Activated CD4-positive, alpha-beta T cell treated with anti-CD3 and anti-CD28 coated beads, Interleukin-10, Interleukin-2, amounts not matched to agents 100 ng/mL and 50 ng/mL, durations not matched to agents 16 hours and 8 hours (primary cell): Measurements from ENCODE around the gene NFE2.
"Not testable (repeated sequence)": the region's sequence is repeated elsewhere in the genome, so short reads cannot be mapped to it uniquely, and the experiment has no call there.

Experiments
- DNase-seq: peaks from one replicate; pipeline ENCODE4 v3.0.0-alpha.2; 2020

NFE2 gene

DNA sequence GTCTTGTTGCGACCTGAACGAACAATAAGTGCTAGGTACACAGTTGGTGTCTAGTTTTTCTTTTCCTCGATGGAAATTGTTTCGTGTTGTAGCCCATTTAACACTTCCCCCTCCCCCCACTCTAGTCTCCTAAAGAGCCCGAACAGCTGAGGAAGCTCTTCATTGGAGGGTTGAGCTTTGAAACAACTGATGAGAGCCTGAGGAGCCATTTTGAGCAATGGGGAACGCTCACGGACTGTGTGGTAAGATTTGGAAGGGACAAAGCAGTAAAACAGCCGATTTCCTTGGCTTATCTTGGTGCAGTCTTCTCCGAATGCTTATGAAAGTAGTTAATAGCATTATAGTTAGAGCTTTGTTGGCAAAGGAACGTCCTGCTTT lies 19.6 kb downstream of the NFE2 start:
- DNase-seq, result not testable (repeated sequence)

DNA sequence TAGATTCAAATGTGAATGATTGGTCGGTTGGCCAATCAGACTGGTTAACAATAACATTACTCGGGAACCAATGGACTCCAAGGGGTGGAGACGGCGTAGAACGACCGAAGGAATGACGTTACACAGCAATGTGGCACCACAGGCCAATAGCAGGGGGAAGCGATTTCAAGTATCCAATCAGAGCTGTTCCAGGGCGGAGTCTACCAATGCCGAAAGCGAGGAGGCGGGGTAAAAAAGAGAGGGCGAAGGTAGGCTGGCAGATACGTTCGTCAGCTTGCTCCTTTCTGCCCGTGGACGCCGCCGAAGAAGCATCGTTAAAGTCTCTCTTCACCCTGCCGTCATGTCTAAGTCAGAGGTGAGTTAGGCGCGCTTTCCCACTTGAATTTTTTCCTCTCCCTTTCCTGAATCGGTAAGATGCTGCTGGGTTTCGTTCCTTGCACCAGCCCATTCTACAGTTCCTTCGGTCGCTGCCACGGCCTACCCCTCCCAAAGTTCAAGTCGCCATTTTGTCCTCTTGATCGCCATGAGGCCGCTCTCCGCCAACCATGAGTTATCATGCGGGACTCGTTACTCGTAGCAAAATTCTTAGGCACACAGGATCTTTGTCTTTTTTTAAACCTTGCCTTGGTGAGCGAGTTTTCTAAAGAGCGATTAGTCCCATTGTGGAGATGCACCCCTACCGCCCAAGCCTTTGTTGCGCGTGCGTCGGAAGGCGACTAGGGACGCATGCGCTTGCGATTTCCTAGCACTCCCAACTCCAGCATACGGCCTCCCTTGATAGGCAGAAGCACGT lies 20.2 kb downstream of the NFE2 start, which contains the start of gene HNRNPA1:
Gene HNRNPA1, plus strand, starts transcription at position 259 of the 793 bp plus-strand sequence. Its CDS starts 82 bp downstream, at position 341.
- DNase-seq, result peak; percentile 99

DNA sequence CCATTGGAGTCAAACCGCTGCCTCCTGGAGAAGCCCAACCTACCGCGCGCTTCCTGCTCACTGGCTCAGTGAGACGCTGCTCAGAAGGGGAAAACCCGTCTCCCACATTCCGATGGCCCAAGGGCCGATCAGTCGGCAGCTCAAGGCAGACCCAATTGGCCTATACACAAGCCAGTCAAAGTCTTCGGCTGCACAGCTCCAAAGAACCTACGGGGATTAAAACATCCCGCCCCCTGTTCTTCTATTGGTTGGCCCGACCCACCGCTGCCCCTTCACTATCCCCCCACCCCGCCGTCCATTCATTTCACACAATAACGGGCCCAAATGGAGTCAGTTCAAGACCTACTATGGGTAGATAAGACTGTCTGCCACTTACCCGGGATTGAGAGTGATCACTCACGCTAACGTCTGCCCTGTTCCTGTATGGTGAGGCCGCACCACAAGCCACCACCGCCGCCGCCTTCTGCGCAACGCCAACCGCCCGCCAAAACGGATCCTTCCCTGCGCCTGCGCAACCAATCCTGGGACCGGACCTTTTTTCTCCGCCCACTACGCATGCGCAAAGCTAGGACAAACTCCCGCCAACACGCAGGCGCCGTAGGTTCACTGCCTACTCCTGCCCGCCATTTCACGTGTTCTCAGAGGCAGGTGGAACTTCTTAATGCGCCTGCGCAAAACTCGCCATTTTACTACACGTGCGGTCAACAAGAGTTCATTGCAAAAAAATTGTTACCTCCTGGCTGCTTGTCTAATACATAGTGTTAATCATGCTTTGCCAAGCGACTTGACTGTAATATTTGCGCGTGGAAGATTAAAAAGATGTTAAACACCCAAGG lies 21.0 kb downstream of the NFE2 start, which contains the start of gene CBX5:
Gene CBX5, minus strand, starts transcription at position 491 of the 836 bp plus-strand sequence. CDS start 22,472 bp downstream, outside the sequence.
- peak; percentile 100 for DNase-seq

DNA sequence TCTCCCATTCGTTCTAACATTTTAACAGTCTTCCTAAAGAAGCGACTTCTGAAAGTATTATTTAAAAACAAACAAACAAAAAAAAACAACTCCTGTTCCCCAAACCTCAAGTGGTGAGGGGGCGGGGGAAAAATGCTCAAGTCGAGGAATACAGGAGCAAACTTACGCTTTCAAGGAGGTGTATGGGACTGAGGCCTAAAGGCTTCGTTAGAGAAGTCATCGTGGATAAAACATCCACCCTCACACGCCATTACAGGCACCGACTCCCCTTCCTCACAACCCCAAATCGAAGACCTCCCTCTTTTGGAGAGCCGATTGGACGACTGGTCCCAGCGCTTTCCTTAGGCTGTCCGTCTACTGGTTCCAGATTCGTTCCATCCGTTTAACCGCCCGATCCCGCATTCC lies 21.6 kb downstream of the NFE2 start:
- DNase-seq, result no peak

DNA sequence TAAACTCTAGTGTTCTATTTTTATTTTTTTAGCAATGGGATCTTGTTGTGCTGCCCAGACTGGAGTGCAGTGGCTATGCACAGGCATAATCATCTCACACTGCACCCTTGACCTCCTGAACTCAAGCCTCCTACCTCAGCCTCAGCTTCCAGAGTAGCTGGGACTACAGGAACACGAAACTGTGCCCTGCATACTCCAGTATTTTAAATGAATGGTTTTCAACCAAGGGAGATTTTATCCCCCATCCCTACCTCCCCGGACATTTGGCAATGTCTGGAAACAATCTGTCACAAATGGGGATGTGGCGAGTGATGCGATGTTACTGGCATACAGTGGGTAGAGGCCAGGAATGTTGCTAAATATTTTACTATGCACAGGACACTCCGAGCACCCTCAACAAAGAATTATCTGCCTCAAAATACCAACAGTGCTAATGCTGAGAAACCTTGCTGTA lies 23.0 kb downstream of the NFE2 start:
- no peak for DNase-seq

DNA sequence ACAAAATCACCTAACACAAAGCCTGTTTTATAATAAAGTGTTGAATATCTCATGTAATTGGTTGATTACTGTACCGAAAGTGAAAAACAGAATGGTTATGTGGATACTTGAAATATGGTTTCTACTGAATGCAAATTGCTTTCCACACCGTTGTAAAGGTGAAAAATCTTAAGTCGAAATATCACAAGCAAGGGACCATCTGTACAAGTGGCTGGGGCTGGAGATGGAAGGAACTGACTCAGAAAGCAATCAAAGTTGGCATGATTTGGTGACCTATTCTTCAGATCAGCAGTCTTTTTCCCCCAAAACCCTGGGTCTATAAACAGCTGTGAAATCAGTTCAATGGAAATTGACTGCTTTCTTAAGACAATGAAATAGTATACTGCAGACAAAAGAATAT lies 24.4 kb downstream of the NFE2 start:
- DNase-seq, result no peak

DNA sequence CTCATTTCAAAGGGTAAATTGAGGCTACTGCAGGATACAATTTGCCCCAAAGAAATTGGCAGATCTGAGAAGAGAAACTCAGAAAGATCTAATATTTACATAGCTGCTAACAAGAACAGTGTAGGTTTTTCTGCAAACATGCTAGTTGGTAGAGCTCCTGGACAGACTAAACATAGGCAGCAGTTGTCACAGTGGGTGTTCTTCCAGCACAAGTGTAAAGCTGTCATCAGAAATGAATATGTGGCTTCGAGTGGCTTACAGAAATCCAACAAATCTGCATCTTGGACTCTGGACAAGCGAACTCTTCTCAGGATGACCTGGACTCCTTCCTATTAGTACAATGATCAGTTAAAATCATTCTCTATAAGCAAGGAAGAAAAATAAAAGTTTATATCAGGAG lies 26.8 kb downstream of the NFE2 start:
- no peak for DNase-seq

DNA sequence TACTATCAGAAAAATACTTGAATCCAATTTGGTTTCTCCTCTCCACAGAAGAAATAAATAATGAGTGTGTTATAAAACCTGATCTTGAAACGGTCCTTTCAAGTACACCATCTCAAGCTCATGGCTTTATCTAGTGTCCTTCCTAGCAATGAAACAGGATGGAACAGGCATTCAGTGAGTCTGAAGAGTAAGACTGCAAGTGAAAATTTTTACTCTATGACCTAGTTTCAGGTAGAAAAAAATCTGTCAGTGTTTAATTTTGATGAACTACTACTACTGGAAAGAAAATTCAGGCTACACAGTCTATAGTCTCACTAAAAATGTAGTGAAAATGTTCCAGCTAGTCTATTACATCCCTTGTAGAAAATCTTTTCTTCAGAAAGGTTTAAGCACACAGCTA lies 28.6 kb downstream of the NFE2 start:
- DNase-seq, result peak; percentile 63

DNA sequence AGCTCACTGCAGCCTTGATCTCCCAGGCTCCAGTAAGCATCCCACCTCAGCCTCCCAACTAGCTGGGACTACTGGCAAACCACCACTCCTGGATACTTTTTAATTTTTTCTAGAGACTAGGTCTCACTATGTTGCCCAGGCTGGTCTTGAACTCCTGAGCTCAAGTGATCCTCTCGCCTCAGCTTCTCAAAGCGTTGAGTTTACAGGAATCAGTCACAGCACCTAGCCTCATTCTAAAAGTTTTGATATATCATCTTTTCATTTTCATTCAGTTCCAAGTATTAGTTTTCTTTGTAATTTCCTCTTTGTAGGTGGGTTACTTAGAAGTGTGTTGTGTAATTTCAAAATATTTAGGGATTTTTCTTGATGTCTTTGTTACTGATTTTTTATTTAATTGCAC lies 30.5 kb downstream of the NFE2 start:
- DNase-seq, result peak; percentile 55

DNA sequence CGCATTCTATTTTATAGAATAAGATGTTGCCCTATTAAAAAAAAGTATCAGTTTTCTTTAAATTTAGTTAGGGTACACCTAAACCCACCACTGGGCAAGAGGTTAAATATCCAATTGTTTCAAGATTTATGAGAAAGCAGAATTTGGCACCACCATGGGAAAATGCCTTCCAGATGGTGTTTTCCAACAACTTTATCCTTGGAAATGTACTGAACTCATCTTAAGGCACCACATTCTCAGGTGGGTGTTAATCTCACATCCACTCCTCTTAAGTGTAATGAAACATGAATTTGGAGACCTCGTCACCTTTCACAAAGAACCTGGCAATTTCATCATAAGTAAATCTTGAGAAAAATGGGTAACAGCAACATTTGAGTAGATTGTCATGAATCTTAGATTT lies 34.0 kb downstream of the NFE2 start:
- DNase-seq, result no peak

DNA sequence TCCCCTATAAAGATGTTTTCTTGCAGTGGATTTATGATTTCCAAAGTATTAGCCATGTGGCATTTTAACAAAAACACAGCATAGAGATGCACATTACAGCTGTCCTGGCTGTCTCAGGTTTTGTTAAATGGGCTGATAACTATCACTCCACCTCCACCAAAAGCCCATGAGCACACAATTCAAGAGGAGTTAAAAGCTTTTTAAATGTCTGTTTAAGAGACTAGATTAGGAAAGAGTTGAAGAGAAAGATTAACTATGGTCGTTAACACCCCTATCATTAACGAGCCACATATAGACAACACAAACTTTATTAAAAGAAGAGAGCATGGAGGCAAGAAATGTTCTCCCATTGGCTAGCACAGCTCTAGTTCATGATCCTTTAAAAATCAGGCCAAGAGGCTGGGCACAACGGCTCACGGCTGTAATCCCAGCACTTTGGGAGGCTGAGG lies 35.4 kb downstream of the NFE2 start:
- no peak for DNase-seq

DNA sequence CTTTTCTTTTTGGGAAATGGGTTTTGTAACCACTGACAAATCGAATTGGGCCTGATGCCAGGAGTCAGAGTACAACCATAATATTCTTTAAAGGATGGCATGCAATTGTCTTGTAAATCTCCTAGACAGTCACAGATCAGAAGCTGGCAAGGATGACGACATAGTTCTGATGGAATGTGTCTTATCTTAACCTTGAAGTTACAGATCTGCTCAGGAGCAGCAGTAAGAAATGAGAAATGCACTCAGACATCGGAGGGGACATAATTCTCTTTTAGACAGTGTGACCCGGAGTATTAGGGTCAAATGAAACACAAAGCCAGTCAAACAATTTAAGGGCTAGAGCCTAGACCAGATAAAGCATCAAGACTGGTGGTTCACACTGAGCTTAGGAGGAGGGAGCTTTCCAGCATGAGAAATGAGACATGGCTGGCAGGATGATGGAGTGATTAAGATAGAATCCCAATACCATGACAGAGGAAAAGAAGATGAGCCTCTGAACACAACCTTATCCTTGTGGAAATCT lies 38.4 kb downstream of the NFE2 start:
- DNase-seq, result no peak

DNA sequence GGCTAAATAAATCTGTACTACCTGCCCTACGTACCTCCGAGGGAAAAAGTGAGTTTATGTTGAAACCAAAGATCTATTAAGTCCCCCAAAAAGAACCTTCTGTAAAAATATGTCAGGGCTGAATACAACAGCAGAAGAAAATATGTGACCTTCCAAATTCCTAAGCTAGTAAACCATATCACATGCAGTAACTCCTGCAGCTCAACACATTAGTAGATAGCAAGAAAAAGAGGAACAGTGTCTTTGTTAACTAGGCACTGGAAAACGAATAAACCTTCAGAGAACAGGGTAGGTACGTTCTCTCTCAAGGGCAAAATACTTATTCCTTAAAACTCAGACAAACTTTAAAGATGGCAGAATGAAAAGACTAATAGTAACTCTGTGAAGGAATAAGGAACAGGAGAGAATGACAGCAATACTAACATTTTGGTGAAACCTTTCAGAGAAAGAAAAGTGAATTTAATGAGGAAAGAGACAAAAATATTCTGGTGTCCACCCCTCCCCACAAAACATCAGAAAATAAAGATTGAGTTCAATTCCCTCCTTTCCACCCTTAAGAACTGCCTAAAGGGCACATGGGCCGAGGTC lies 38.9 kb downstream of the NFE2 start:
- no peak for DNase-seq

DNA sequence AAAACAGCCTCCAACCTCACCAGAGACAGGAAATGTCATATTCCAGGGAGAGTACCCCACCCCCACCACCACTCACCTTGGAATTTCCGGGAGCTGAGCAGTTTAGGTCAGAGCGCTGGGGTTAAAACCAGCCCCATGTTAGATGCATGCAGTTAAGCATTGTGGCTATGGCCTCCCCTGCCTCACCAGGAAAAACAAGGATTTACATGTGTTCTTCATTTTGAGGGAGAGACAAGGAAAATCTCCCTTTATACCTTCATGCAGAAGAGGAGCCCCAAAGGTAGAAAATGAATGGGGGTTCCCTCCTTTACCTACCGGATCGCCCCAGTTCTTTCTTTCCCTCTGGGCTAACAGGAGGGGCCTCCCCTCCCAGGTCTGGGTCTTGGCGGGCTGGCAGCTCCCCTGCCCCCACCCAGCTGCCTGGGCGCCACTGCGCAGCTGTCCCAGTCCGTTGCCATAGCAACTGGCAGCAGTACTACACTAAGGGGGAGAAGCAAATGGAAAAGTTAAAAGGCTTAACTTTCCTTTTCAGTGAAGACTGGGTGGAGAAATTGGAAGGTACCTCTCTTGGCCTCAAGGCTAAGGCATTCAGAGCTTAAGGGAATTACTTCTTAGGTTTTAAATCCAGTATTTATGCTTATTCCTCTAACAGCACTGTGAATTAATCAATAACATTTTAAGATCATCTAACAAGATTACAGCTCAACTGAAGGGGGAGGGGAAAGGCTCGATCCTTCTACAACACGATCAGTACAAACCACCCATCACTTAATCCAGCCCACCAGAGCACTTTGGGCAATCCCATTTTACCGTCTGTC lies 41.4 kb downstream of the NFE2 start:
- peak; percentile 56 for DNase-seq

DNA sequence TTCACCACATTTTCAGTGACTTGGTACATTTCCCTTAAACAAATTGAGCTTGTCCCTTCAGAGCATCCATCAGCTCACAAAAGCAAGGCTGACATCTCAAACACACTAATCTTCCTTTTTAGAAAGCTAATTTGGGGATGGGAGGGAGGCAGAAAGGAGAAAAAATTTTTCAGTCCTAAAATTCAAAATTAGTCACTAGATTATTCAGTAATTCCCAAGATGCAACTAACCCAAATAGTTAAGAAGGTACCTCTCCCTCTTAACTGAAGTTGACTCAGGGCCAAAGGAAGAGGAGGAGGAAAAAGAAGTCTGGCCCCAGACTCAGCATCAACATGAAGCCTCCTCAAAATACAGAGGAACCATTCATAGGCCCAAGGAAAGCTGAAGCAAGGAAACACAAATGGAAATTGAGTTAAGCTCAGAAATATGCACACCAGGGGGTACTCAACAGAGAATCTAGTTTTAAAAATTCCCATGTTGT lies 42.6 kb downstream of the NFE2 start:
- DNase-seq, result no peak

DNA sequence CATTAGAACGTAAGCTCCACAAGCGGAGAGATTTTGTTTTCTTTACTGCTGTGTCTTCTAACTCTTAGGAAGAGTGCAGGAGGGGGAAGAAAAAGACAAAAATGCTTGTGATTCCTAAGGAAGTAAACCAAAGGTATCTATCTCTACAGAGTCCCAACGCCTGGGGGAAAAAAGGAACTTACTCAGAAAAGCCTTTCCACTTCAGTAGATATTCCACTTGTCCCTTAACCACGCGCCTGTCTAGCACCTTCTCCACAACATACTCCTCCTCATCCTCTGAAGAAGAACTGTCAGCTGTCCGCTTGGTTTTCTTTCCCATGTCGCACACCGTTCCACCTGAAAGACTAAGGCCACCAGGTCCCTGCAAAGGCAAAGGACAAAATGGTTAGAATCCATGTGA lies 43.5 kb downstream of the NFE2 start:
- no peak for DNase-seq

DNA sequence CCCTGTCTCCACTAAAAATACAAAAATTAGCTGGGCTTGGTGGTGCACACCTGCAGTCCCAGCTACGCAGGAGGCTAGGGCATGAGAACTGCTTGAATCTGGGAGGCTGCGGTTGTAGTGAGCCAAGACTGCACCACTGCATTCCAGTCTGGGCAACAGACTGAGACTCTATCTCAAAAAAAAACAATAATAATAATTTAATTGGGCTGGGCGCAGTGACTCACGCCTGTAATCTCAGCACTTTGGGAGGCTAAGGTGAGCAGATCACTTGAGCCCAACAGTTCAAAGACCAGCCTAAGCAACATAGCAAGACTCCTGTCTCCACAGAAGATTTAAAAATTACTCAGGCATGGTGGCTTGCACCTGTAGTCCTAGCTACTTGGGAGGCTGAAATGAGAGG lies 47.6 kb downstream of the NFE2 start:
- DNase-seq, result no peak

DNA sequence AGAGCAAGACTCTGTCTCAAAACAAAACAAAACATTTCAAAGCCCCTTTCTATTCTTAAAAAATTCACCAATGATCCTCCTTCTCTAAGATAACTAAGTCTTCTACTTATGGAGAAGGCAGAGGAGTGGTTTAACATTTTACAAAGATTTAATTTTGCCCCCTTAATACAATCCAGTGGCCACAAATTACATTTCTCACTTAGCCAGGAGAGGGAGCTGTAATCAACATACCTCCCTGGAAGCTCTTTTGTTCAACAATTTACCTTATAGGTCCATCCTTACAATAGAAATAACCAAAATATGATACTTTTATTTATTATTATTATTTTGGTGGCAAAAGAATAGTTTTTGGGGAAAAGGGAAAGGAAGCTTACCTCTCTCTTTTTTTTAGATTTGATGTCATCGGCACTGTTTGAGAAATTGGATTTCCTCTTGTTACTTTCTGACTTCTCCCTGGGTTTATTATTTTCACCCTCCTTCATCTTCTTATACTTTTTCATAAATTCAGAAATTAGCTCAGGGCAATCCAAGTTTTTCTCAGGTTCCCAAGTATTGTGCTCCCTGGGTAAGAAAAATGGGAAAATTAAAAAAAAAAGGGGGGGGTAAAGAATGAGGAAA lies 49.0 kb downstream of the NFE2 start:
- peak; percentile 50 for DNase-seq

DNA sequence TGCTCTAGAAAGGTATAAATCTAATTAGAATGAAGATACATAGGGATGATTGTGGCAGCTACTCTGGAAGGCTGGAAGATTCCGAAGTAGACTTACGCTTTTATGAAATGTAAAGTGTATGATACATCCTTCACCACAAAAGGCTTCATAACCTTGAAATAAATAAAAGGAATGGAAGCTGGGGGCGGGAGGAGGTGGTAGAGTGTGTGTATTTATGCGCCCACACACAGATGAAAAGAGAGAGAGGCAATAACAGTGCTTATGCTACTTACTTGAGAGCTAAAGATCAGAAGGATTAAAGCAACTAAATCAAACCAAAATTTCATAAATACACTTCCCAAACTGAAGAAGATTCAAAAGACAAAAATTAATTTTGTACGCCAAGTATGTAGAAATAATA lies 51.3 kb downstream of the NFE2 start:
- DNase-seq, result no peak

DNA sequence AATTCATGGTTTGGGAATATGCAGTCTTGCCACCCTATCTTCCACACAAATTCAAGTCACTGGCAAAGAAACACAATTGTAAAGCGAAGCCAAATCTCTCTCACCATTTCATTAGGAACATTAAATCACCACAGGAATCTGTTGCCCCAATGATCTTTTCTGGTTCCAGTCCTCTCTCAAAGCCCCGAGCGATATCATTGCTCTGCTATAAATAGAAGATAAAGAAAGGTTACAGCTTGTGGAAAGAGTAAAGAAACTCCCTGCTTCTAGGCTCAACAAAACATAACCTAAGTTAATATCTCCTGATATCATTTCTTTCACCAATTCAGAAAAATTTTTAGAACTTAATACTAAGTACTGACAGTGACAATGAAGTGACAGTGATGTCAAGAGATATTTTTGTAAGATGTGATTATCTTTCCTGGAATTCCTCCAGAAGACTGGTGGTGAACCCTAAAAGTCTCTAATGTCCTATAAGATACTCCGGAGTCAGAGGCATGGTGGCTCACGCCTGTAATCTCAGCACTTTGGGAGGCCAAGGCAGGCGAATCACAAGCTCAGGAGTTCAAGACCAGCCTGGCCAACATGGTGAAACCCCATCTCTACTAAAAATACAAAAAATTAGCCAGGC lies 54.7 kb downstream of the NFE2 start:
- no peak for DNase-seq
